Ecto neural progenitor cell (in vitro differentiated cells): ENCODE data around the gene RWDD1.

ENCODE experiments used
- DNase-seq: peaks from one replicate; pipeline ENCODE4 v3.0.0-alpha.2; 2018; ENCODE audit warnings: low spot score

RWDD1 gene, protein sequence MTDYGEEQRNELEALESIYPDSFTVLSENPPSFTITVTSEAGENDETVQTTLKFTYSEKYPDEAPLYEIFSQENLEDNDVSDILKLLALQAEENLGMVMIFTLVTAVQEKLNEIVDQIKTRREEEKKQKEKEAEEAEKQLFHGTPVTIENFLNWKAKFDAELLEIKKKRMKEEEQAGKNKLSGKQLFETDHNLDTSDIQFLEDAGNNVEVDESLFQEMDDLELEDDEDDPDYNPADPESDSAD

DNA sequence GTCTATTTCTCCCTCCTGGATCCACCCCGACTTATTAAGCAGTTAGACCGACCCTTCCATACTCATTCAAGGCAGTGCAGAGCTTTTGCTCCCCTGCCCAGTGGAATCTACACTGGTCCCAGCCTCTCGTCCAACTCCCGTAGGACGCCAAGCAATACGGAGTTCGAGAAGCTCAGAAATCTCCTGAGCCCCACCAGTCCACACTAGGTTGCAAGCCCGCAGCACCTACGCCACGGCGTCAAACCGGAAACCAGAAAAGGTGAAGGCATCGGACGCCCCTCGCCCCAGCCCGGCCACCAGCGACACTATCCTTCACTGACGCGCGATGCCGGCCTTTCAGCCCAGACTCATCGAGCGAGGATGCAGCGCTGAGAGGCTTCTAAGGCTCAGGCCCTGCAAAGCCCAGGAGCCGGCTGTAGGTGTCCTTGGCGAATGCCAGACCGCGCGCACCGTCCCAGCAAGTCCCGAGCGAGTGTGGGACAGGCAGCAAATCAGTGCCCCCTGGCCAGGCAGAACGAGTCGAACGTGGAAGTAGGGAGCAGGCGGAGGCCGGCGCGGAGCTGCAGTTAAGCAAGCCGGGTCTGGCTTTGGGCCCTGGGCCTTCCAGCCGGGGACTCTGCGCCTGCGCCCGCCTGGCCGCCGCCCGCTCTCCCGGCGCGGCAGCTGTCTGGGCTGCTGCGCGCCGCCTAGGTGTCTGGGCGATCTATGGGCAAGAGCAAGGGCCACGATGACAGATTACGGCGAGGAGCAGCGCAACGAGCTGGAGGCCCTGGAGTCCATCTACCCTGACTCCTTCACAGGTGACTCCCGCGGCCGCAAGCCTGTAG is at the start of gene RWDD1:
Gene RWDD1, plus strand, starts transcription at position 649 of the 827 bp plus-strand sequence. Its CDS starts 79 bp downstream, at position 728.
- DNase-seq: peak; percentile 99

GRCh38 chr6:116522896-116523295 is 48.4 kb upstream of the RWDD1 start:
- DNase-seq: no peak

GRCh38 chr6:116524236-116524635 is 47.1 kb upstream of the RWDD1 start:
- DNase-seq: no peak

DNA sequence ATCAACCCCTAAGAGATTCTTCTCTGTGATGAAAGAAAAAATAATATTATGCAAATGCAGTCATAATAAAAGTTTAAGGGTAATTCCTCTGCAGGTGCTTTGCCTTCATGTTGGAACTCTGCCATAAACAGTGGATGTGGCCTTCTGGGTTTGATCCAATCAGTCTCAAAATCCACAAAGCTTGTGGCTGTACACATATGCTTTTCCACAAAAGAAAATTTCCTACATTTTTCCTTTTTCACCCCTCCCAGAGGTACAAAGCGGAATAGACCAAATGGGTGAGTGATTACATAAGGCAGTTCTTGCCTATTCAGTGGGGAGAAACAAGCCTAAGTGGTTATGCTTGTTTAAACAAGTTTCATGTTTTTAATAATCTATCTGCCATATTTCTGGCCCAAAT is 43.2 kb upstream of the RWDD1 start:
- DNase-seq: no peak

DNA sequence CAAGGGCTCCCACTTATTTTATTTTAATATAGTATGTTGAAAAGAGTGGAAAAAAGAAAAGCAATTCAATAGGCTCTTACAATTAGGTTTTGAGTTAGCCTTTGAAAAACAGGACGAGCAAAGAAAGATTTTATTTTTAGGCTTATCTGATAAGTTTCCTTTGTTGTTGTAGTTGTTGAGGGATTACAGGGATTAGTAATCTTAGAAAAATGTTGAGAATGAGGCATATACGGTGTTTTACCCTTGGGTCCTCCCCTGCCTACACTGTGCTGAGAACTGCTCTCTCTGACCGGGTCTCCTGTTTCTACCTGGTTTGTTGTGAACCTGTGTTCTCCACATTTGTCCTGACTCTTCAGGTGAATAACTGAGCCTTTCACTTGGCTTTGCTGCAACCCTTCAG is 42.5 kb upstream of the RWDD1 start:
- DNase-seq: no peak

- DNase-seq: no peak
Measured at GRCh38 chr6:116529466-116530290, 41.6 kb upstream of the RWDD1 start.

GRCh38 chr6:116530436-116530835 is 40.9 kb upstream of the RWDD1 start:
- DNase-seq: no peak

- no peak for DNase-seq
Measured at GRCh38 chr6:116531675-116532570, 39.4 kb upstream of the RWDD1 start.

DNA sequence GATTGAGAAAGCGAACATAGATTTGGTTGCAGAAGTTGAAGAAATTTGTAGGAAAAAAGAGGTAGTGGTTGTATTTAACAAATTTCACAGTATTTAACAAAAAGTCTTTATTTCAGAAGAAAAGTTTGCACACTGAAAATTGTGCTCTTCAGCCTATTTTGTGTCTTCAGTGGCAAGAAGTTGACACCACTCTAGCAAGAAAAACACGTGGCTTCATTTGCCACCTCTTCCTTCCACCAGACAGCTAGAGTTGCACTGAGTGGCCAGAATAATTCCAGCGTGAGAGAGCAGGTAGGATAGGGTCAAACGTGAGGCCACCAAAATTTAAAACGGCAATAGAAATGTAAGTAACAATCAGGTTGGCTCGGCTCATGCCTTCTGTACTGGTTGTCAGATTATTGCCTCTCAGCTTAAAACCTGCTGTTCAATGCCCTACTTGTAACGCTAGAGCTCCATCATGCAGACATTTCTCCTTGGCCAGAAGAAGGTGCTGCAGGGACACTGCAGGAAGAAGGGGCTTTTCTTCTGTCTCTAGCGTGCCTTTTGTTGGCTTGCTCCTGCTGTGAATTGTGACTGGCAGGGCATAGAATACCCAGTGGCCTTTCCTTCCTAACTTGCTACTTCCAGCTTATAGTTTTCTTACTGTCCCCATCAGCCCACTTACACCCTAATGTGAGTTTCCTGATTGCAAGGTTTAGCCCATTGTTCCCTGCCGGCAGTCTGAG is 37.9 kb upstream of the RWDD1 start:
- DNase-seq: no peak

GRCh38 chr6:116535109-116535508 is 36.2 kb upstream of the RWDD1 start:
- no peak for DNase-seq

GRCh38 chr6:116536216-116536621 is 35.1 kb upstream of the RWDD1 start:
- DNase-seq: no peak

- DNase-seq: no peak
Measured at GRCh38 chr6:116542426-116542825, 28.9 kb upstream of the RWDD1 start.

DNA sequence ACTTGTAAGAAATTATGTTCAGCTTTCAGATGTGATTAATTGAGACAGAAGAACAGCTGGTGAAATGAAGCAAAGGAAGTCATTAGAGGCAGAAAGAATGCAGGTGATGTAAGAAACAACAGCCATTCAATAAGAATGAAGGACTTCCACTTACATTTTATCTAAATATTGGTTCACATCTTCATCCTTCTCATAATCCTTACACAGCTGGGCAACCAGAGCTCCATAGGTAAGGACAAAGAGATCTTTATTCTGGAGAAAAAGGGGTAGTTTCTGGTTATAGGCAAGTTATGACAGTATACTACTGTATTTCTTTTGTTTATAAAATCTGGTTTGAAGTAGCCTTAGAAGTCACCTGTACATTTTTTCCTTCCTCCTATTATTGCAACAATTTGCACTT is 28.2 kb upstream of the RWDD1 start:
- DNase-seq: no peak

DNA sequence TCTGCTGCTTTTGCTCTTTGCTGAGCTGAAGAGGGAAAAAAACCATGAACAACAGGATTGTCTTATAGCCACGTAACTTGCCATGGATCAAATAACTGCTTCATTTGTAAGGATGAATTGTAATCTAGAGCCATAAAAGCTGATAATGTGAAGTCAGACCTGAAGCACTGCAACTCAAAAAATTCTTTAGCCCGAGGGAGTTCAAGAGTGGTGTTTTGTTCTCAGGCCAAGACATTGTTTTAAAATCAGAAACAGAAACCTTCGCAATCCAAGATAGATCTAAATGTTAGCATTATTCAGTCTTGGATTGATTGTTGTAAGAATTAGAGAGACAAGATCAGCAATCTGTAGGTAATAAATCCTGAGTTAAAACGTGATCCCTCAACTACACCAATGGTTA is 25.7 kb upstream of the RWDD1 start, which contains the start of gene TRAPPC3L:
Gene TRAPPC3L, minus strand, starts transcription at position 34 of the 400 bp plus-strand sequence. CDS start 170 bp downstream, outside the sequence.
- no peak for DNase-seq

DNA sequence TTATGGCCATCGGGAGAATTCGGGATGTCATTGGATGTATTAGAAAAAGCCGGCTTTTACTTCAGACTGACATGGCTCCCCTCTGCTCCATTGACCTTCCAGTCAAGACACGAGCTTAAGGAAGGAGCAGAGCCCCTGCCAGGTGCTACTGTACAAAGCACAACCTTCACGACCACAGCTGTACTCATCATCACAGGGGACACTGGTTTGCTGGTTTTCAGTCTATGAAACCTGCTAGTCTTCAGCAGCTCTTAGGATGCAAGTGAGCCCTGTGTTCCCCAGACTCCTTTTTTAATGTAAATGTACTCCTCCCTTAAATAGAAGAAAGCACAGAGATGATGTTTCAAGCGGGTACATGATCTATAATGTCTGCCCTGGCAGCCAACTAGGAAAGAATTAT is 23.9 kb upstream of the RWDD1 start:
- DNase-seq: no peak

GRCh38 chr6:116550796-116551195 is 20.5 kb upstream of the RWDD1 start:
- no peak for DNase-seq

GRCh38 chr6:116553451-116553850 is 17.9 kb upstream of the RWDD1 start, which contains the start of gene CALHM4:
CALHM4 (plus strand) TSS chr6:116553751; CDS start chr6:116553794, 43 bp downstream.
- no peak for DNase-seq

DNA sequence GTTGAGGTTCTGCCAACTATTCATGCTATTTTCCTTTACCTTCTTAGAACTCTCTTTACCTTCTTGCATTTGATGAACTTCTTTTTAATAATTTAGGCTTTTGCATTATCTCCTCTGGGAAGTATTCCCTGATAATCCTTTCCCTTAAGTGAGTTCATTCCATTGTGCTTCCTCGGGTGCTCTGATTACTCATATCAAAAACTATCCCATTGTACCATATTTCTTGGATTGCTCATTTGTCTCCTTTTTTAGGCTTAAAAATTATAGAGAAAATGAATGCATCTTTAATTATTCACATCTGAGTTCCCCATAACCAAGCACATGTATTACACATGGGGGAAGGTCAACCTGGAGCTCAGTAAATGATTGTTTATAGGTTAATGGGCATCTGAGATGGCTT is 15.2 kb upstream of the RWDD1 start:
- no peak for DNase-seq

- no peak for DNase-seq
Measured at GRCh38 chr6:116556814-116557415, 14.4 kb upstream of the RWDD1 start.

- no peak for DNase-seq
Measured at GRCh38 chr6:116557893-116558292, 13.4 kb upstream of the RWDD1 start.
